GM19463 (cell line): ENCODE data around the gene C2orf66.

ENCODE experiments used
- ATAC-seq: cut with Tn5 transposase; IDR thresholded peaks from one replicate; pipeline ENCODE4 v1.9.1; 2021; ENCODE audit warnings: mild to moderate bottlenecking, moderate library complexity; ENCODE audit not compliant: unreplicated experiment

Gene C2orf66

DNA sequence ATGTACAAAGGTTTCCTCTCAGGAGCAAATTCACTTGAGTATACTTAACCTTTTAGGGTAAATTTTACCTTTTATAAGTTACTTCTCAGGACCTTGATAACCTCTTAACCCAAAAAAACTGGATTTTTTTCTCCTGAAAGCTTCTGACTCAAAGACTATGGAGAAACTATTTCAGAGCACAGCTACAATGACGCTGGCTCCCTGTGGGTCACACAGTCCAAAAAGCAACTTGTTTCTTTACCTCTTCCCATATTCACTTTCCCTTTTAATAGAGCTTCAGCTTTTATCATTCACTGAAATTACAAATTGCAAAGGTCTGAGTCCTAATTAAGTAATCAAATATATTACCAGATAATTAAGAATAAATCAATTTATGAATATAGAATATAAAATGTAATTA lies 42.1 kb downstream of the C2orf66 start:
- ATAC-seq, result no peak

DNA sequence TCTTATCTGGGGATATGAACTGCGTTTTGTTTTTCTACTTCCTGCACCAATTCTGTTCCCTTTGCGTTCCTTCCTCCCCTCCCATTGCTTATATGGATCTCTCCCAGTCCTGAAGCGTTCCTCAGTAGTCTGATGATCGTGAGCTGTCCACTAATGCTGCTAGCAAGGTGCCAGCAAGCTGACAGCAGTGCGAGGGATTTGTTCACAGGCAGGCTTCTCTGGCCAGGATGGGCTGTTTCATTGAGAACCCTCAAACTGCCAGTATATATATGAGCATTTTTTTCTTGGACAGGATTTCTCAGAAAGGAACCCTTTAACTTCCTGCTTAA lies 49.8 kb downstream of the C2orf66 start:
- ATAC-seq, result no peak

DNA sequence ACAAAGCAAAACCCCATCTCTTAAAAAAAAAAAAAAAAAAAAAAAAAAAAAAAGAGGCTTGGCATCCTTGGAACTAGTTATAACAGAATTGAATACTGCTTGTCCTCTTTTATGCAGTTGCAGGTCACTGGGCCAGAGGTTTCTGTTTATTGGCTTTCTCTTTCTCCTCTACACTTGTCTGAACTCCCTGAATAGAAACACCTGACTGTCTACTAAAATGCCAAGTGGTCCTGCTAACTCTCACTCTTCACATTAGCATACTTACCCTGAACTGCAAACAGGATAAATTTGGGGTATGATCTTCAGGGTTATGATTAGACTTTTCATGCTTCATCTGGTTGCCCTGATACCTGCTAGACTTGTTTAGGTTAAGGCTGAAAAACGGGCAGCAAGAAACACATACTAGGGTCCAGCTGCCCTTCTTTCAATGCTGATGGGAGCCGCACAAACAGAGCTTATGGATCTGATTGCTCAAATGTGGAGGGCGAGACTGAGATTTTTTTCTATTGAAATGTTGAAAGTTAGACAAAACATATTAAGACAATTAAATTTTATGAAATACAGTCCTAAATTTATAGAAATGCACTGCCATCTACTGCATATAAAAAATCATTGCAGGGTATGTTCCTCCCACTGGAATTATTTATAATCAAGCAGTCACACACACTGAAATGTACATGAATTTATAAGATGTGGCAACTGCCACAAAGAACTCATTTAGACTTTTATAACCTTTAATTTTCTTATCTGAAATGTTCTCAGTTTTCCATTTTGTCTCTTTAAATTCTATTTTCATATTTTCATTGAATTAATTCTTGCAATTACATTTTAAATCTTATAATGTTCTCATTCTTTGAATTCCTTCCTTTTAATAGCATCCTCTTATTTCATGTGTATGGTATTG lies 50.4 kb downstream of the C2orf66 start:
- no peak for ATAC-seq
